ENCODE data around the gene CACNA1G. TPM values are rescaled to one million over a fixed set of nuclear protein-coding genes. Genes with fewer than 3 reads are reported as not detected.

Gene CACNA1G
- total RNA-seq, 1 donor from 2014 or later: not detected

DNA sequence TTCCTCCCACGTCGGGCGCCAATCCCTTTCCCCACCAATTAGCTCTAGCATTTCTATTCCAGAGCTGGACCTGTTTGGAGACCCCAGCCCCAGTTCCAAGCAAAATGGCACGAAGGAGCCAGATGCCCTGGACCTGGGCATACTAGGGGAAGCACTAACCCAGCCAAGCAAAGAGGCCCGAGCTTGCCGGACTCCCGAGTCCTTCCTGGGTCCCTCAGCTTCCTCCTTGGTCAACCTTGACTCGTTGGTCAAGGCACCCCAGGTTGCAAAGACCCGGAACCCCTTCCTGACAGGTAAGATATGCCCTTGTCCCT is 19.2 kb upstream of the CACNA1G start:
- DNase-seq (ENCODE audit: low read depth): no peak
- TF ChIP-seq, protein P1, sequence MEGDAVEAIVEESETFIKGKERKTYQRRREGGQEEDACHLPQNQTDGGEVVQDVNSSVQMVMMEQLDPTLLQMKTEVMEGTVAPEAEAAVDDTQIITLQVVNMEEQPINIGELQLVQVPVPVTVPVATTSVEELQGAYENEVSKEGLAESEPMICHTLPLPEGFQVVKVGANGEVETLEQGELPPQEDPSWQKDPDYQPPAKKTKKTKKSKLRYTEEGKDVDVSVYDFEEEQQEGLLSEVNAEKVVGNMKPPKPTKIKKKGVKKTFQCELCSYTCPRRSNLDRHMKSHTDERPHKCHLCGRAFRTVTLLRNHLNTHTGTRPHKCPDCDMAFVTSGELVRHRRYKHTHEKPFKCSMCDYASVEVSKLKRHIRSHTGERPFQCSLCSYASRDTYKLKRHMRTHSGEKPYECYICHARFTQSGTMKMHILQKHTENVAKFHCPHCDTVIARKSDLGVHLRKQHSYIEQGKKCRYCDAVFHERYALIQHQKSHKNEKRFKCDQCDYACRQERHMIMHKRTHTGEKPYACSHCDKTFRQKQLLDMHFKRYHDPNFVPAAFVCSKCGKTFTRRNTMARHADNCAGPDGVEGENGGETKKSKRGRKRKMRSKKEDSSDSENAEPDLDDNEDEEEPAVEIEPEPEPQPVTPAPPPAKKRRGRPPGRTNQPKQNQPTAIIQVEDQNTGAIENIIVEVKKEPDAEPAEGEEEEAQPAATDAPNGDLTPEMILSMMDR (conservative IDR thresholded peaks at IDR 0.05; ENCODE audit: low read depth, low read length): no peak
- H3K4me3 ChIP-seq (ENCODE audit: low read depth, low read length): peak overlapping the region; percentile 48

DNA sequence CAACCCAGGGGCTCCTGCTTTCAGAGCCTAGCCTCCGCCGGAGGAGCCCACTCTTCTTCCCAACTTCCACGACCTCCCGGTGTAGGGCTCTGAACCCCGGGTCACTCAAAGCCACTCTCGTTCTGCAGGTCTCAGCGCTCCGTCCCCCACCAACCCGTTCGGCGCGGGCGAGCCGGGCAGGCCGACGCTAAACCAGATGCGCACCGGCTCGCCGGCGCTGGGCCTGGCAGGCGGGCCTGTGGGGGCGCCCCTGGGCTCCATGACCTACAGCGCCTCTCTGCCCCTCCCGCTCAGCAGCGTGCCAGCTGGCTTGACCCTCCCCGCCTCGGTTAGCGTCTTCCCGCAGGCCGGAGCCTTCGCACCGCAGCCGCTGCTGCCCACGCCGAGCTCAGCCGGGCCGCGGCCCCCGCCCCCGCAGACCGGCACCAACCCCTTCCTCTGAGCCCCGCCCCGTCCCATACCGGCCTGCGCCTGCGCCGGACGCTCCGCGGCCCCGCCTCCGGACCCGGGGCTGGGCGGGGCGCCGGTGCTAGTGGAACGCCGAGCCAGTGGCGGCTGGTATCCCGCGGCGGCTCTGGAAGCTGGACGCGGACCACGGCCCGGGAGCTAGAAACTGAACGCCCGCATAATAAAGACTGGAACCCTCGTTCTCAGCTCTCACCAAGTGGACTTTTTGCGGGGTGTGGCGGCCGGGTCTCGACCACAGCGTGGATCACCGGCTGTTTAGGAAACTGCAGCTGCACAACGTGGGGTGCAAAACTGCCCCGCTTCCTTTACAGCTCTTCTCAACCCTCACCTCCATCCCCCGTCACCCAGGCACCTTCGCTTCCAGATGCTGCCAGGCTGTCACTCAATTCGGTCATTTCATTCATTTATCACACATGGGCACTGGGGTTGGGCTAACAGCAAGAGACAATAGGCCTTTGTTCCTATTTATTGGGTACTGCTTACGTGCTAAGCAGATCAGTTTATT is 18.5 kb upstream of the CACNA1G start:
- H3K4me3 ChIP-seq (ENCODE audit: low read depth, low read length): peak overlapping the region; percentile 48
- TF ChIP-seq, protein P1 (conservative IDR thresholded peaks at IDR 0.05; ENCODE audit: low read depth, low read length): peak; percentile 33
- DNase-seq (ENCODE audit: low read depth): no peak

DNA sequence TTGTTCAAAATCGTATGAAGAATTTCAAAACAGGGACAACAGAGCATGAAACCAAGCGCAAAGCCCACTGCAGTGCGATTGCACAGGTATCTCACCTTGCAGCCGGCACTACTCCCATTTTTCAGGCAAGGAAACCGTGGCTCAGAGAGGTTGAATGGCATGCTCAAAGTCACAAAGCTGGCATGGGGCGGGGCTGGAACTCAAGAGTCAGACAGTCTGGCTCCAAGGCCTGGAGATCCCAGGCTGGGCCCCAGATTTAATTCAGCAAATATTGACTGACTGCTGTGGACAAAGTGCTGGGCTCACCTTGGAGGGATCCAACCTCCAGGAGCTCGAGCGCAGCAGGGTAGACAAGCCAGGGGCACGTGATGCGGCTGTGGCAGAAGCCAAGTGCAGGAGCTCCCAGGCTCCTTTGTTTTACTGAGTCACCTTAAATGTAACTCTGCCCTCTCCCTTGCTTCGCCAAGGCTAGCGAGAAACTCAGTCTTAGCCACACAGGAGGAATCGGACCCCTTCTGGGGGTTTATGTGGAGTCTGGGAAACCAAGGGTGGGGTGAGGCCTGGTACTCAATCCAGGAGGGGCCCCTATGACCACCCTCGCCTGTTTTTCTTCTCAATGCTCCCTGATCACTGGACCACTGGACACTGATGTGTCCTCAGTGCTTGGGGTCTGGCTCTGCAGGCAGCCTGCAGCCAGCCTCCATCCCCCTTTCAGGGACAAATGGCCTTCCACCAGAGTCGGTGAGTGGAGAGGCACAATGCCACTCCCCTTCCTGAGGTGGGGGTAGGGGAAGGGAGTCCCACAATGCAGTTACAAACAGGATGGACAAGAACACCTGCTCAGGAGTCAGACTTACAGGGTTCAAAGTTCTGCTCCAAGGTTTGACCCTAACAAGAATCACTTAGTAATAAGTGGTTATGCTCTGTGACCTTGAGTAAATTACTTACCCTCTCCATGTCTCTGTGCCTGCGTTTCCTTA is 17.4 kb upstream of the CACNA1G start:
- no peak overlapping the region for H3K4me3 ChIP-seq (ENCODE audit: low read depth, low read length)

DNA sequence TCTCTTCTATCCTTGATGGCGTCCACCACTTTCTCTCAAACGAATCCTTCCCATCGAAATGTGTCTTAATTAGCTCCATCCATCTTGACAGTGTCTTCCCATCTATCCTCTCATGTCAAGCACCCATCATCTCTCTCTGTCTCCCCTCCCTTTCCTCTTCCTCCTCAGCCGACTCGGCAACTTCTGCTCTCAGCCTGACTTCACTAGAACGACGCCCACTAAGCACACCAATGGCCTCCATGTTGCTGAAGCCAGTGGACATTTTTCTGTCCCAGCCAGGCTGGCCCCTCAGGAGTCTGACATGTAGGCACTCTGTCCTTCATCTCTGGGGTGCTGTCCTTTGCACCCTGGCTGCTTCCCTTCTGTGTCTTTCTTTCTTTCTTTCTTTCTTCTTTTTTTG is 16.0 kb upstream of the CACNA1G start:
- TF ChIP-seq, protein P1 (conservative IDR thresholded peaks at IDR 0.05; ENCODE audit: low read depth, low read length): no peak
- no peak for DNase-seq (ENCODE audit: low read depth)
- no peak overlapping the region for H3K4me3 ChIP-seq (ENCODE audit: low read depth, low read length)

More for the DNA sequence above, 17.4 kb upstream of the CACNA1G start:
- TF ChIP-seq, protein P1 (conservative IDR thresholded peaks at IDR 0.05; ENCODE audit: low read depth, low read length): no peak
- DNase-seq (ENCODE audit: low read depth): no peak

DNA sequence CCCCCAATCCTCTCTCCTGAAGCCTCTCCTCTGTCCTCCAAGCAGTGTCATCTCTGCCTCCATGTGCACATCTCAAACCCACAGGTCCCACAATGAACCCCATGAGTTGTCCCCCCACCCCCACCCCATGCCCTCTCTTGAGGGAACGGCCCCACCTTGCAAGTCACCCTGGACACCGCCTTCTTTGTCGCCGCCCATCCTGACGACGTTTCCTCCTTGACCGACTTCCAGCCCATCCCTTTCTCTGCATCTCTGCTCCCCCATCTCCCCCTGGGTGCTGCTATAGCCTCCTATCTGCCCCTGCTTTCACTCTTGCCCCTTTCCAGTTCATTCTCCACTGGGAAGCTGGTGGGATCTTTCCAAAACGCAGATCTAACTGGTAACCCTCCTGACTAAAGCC is 15.2 kb upstream of the CACNA1G start:
- no peak for DNase-seq (ENCODE audit: low read depth)
- TF ChIP-seq, protein P1 (conservative IDR thresholded peaks at IDR 0.05; ENCODE audit: low read depth, low read length): no peak
- no peak overlapping the region for H3K4me3 ChIP-seq (ENCODE audit: low read depth, low read length)

DNA sequence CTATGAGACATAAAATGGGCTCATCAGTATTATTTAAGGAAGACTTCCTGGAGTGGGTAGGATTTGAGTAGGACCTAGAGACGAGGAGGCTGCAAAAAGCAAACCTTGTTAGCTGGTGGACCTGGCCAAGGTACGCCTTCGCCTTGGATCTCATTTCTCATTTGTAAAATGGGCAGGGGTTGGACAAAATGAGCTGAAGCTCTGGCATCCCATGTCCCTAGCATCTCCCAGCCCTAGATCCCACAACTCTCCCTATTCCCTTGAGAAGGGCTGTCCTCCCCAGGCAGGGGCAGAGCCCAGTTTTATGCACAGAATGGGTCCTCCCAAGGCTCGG is 13.8 kb upstream of the CACNA1G start:
- no peak for DNase-seq (ENCODE audit: low read depth)
- peak overlapping the region; percentile 65 for H3K4me3 ChIP-seq (ENCODE audit: low read depth, low read length)
- TF ChIP-seq, protein P1 (conservative IDR thresholded peaks at IDR 0.05; ENCODE audit: low read depth, low read length): no peak

Measured in epithelial cell of proximal tubule (primary cell).